MM.1S (cell line): ENCODE measurements around the gene PASK.

ENCODE experiments used
- CTCF ChIP-seq: fragments of 300-600 bp; sonication (generic); IDR thresholded peaks from 2 replicates; pipeline ENCODE4 v1.5.1; 2016; ENCODE audit warnings: antibody characterized with exemption, low read length, mixed read lengths
- EZH2 ChIP-seq: fragments of 300-600 bp; sonication (generic); optimal IDR thresholded peaks from 2 replicates; pipeline ENCODE3; 2017; ENCODE audit warnings: low read depth, mild to moderate bottlenecking, antibody characterized with exemption, low read length, mixed read lengths
- EZH2phosphoT487 ChIP-seq: fragments of 300-600 bp; sonication (generic); IDR thresholded peaks from 2 replicates; pipeline ENCODE4 v1.6.1; 2018; ENCODE audit warnings: antibody characterized with exemption, low read length

- TF ChIP-seq CTCF (no peak), EZH2phosphoT487 (no peak), EZH2 (no peak)
Measured at GRCh38 chr2:241088791-241089732, 60.2 kb downstream of the PASK start.
